OCI-LY7 (cell line): ENCODE measurements around the gene LRRC74A. TPM values are rescaled to one million over a fixed set of nuclear protein-coding genes. Genes with fewer than 3 reads are reported as not detected.

ENCODE experiments used
- BruUV-seq: library from RNA; stranded (reverse); fragments of 400-500 nt; replicated peaks from 2 replicates; lab custom pipeline; 2021; lab: Mats Ljungman, UMichigan
- CTCF ChIA-PET: fragments of 300-600 bp; sonication (Branson Sonifier 250); formaldehyde crosslinking; loops from one replicate; lab custom pipeline; 2022; ENCODE audit warnings: antibody characterized with exemption; ENCODE audit not compliant: unreplicated experiment; lab: Charles Lee
- POLR2A ChIA-PET: fragments of 300-600 bp; sonication (Branson Sonifier 250); formaldehyde crosslinking; loops from one replicate; lab custom pipeline; 2022; ENCODE audit warnings: antibody characterized with exemption; lab: Charles Lee
- DNase-seq: peaks from one replicate; pipeline ENCODE4 v3.0.0-alpha.2; 2015; ENCODE audit warnings: low spot score
- H2AFZ ChIP-seq: fragments of 200-600 bp; sonication (generic), shearing (Covaris generic); 2 replicates; pipeline ENCODE4 v1.6.1; 2014; ENCODE audit warnings: mild to moderate bottlenecking, antibody characterized with exemption, low read length, moderate library complexity
- H3K27ac ChIP-seq: fragments of 200-600 bp; sonication (generic); 2 replicates; pipeline ENCODE4 v1.5.1; 2014; ENCODE audit warnings: mixed run types, low read depth, mild to moderate bottlenecking, moderate library complexity, low read length, inconsistent platforms; ENCODE audit not compliant: poor library complexity, severe bottlenecking
- H3K36me3 ChIP-seq: fragments of 200-600 bp; sonication (generic); 2 replicates; pipeline ENCODE4 v1.6.1; 2014; ENCODE audit warnings: mild to moderate bottlenecking, antibody characterized with exemption, low read length, moderate library complexity, mixed read lengths; ENCODE audit not compliant: insufficient read depth
- H3K4me1 ChIP-seq: fragments of 200-600 bp; sonication (generic); 2 replicates; pipeline ENCODE4 v1.5.1; 2014; ENCODE audit warnings: mild to moderate bottlenecking, low read length; ENCODE audit not compliant: insufficient read depth, poor library complexity, severe bottlenecking
- H3K4me2 ChIP-seq: fragments of 200-600 bp; sonication (generic); 2 replicates; pipeline ENCODE4 v1.6.1; 2014; ENCODE audit warnings: mild to moderate bottlenecking, low read length
- H3K4me3 ChIP-seq: fragments of 200-600 bp; sonication (generic); 2 replicates; pipeline ENCODE4 v1.5.1; 2014; ENCODE audit warnings: mild to moderate bottlenecking, low read depth, low read length; ENCODE audit not compliant: poor library complexity, severe bottlenecking
- H3K79me2 ChIP-seq: fragments of 200-600 bp; sonication (generic); 2 replicates; pipeline ENCODE4 v1.6.1; 2016; ENCODE audit warnings: low read depth, mild to moderate bottlenecking, low read length, moderate library complexity, mixed read lengths; ENCODE audit not compliant: insufficient read depth
- H3K9me2 ChIP-seq: fragments of 200-600 bp; sonication (generic); 2 replicates; pipeline ENCODE4 v1.6.1; 2016; ENCODE audit warnings: mild to moderate bottlenecking, low read length, mixed read lengths; ENCODE audit not compliant: insufficient read depth
- H3K9me3 ChIP-seq: fragments of 200-600 bp; sonication (generic); 2 replicates; pipeline ENCODE4 v1.6.1; 2014; ENCODE audit warnings: mild to moderate bottlenecking, mixed run types, low read length, mixed read lengths
- H4K20me1 ChIP-seq: fragments of 200-600 bp; sonication (generic); 2 replicates; pipeline ENCODE4 v1.6.1; 2014; ENCODE audit warnings: mild to moderate bottlenecking, antibody characterized with exemption, low read length, moderate library complexity, mixed read lengths; ENCODE audit not compliant: insufficient read depth
- CTCF ChIP-seq: fragments of 200-600 bp; sonication (generic); conservative IDR thresholded peaks from 2 replicates; pipeline ENCODE4 v1.5.1; 2014; ENCODE audit warnings: mild to moderate bottlenecking, antibody characterized with exemption, low read length, moderate library complexity, mixed read lengths
- EZH2phosphoT487 ChIP-seq: fragments of 200-600 bp; sonication (generic); IDR thresholded peaks from 2 replicates; pipeline ENCODE4 v1.6.1; 2018; ENCODE audit warnings: low read depth, borderline replicate concordance, mild to moderate bottlenecking, mixed run types, antibody characterized with exemption, low read length, moderate library complexity, mixed read lengths
- intact Hi-C: fragments of 100-400 bp; cut with micrococcal nuclease; formaldehyde crosslinking; loops from one replicate; pipeline ENCODE4 v1.10.0; 2022; ENCODE audit not compliant: unreplicated experiment
- total RNA-seq, 2 experiments: library from RNA; depleted of rRNA in 1 of 2; stranded (reverse); fragments of >200 nt in 1 of 2; shearing (Covaris generic) in 1 of 2; gene quantifications; 2 replicates each; pipeline ENCODE4 v1.2.3, GENCODE V29; 2014 to 2022

Gene LRRC74A
- total RNA-seq, 2 experiments from 2014 or later = not detected

DNA sequence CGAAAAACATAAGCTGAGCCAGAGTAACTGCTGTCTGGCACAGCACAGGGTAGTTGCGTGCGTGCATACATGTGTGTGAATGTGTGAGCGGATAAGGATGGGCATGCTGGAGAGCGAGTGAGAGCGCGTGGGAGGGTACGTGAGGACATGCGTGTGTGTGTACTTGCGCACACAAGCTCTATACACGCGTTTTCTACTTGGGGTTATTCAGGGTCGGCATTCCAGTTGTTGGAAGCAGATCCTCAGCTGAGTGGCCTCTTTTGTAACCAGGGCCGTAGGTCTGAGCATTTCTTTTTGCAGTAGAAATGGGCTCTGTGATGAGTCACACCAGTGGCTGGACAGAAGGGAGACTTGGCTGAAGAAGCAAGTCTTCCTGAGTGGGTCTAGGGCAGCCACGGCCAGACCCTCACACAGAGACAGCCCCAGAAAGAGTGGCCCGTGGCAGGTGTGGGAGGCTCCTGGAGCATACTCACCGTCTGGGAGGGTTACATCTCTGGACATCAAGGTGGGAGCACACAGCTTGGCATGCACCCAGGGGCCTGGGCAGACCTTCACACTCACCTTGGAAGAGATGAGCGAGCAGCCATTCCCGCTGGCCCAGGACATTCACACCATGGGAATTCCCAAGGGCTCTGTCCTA, 78.0 kb downstream of the LRRC74A start:
- H3K4me2 ChIP-seq = peak overlapping the region; percentile 38
- BruUV-seq = no TSS peak
- ChIA-PET POLR2A (no interaction called here), CTCF (interaction anchor here (0.6 kb wide), 1 partner anchor 57 kb away, joined by 3 read pairs; no protein-coding TSS in a partner anchor)
- no peaks in the 10 kb centered on the region for H4K20me1 ChIP-seq
- H3K27ac ChIP-seq = no peak overlapping the region
- peaks cover 24% of the 10 kb centered on the region for H3K4me1 ChIP-seq
- H3K9me2 ChIP-seq = no peaks in the 10 kb centered on the region
- no peaks in the 10 kb centered on the region for H3K36me3 ChIP-seq
- no peaks in the 10 kb centered on the region for H3K79me2 ChIP-seq
- TF ChIP-seq EZH2phosphoT487 (no peak), CTCF (no peak)
- H2AFZ ChIP-seq = peak overlapping the region; percentile 84
- H3K4me3 ChIP-seq = no peak overlapping the region
- intact Hi-C loops = loop anchor here (2.0 kb wide), 1 partner anchor 27 kb away; no protein-coding TSS in a partner anchor
- no peaks in the 10 kb centered on the region for H3K9me3 ChIP-seq
- DNase-seq = no peak

GRCh38 chr14:76904740-76905569, 78.7 kb downstream of the LRRC74A start:
- ChIA-PET CTCF (interaction anchor here (0.6 kb wide), 1 partner anchor 56 kb away, joined by 3 read pairs; no protein-coding TSS in a partner anchor), POLR2A (interaction anchor here (0.7 to 0.8 kb wide), 2 partner anchors 184 to 231 kb away, joined by 3 to 4 read pairs; no protein-coding TSS in a partner anchor)
- peak overlapping the region; percentile 38 for H3K4me2 ChIP-seq
- H3K4me1 ChIP-seq = peaks cover 24% of the 10 kb centered on the region
- intact Hi-C loops = loop anchor here (2.0 kb wide), 1 partner anchor 28 kb away; no protein-coding TSS in a partner anchor
- no peaks in the 10 kb centered on the region for H3K9me2 ChIP-seq
- H3K79me2 ChIP-seq = no peaks in the 10 kb centered on the region
- H3K4me3 ChIP-seq = no peak overlapping the region
- H3K9me3 ChIP-seq = no peaks in the 10 kb centered on the region
- DNase-seq = peak; percentile 83
- H4K20me1 ChIP-seq = no peaks in the 10 kb centered on the region
- no TSS peak for BruUV-seq
- H2AFZ ChIP-seq = peak overlapping the region; percentile 84
- H3K36me3 ChIP-seq = no peaks in the 10 kb centered on the region
- no peak overlapping the region for H3K27ac ChIP-seq
- TF ChIP-seq EZH2phosphoT487 (no peak), CTCF (no peak)
